T follicular helper cell (primary cell): ENCODE measurements around the gene ADAMTS7.
"Not testable (repeated sequence)": the region's sequence is repeated elsewhere in the genome, so short reads cannot be mapped to it uniquely, and the experiment has no call there.

ENCODE experiments used
- DNase-seq: peaks from one replicate; pipeline ENCODE4 v3.0.0-alpha.2; 2020; ENCODE audit warnings: low read depth

The ADAMTS7 gene

GRCh38 chr15:78753751-78754535, 57.3 kb downstream of the ADAMTS7 start:
- not testable (repeated sequence) for DNase-seq

GRCh38 chr15:78753359-78753659, 58.0 kb downstream of the ADAMTS7 start:
- DNase-seq: not testable (repeated sequence)

DNA sequence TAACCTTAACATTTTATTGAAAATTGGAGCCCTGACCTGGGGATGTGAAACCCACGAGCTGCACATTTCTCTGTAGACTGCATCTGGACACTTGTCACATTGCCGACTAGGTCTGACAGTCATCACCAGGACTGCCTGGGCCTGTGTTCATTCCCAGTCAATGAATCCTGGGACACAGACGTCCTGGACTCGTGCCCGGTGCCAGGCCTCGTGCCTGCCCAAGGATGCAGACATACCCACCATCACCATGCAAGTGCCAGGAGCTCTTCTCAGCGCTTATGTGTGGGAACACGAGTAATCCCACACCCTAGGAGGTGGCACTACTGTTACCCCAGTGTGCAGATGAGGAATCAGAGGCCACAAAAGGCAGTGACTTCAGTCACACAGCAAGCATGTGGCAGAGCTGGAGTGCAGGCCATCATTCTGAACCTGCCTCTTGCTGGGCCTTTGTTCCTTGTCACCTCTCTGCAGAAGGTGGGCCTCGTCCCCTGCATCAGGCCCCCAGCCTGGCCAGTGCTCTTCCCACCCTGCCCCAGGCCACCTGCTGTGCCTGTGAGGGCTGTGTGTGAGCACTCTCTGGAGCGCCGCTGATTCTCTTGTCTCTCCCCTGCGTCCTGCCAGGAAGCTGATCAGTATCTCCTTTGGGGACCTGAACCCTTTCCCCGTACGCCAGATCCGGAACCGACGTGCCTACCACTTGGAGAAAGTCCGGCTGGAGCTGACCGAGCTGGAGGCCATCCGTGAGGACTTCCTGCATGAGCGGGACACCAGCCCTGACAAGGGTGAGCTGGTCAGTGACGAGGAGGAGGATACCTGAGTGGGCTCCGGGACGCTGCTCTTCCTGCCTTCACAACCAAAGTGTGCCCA, 58.5 kb downstream of the ADAMTS7 start:
- no peak for DNase-seq

GRCh38 chr15:78751602-78751979, 59.7 kb downstream of the ADAMTS7 start:
- no peak for DNase-seq

DNA sequence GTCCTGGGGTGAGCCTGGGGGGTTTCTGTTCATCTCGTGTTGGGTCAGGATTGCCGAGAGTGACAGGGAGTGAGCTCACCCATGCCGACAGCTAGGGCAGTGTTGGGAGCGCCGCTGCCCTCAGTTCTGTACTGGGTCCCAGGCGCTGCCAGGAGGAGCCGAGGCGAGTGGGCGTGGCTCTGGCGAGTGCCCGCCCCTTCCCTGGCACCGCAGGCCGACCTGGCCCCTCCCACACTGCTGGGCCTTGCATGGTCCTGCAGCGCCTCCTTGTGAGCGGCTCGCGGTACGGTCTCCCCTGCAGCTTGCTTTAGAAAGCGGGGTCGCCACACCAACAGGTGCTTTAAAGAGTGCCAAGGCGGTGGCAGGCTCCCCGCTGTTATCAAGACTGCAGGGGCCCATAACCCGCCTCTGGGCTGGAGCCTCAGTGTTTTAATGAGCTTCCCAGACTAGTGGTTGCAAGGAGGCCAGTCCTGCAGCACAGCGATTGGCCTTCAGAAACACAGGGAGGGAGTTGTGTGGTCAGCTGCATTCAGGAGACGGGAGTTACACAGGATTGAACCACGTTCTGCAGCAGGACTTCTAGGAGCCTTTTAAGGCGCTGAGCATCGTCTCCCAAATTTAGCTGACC, 60.2 kb downstream of the ADAMTS7 start:
- peak; percentile 88 for DNase-seq

- no peak for DNase-seq
These were observed 60.7 kb downstream of the ADAMTS7 start for GRCh38 chr15:78750566-78750965.

DNA sequence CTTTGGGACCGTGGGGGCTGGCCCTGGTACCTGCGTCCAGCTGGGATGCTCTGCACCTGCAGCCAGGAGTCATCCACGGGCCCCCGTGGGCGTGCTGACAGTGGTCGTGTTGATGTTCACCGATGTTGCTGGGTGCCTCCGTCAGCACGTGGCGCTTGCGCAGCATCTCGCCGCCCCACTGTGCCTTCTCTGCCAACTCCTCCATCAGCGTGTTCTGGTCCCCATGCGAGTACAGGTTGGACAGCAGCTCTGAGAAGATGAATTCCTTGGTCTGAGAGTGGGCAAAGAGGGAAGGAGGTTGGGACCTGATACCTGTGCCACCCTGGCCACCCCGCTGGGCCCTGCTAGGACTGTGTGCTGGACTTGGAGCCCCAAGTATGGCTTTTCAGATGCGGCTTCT, 61.4 kb downstream of the ADAMTS7 start:
- no peak for DNase-seq

GRCh38 chr15:78747877-78748276, 63.4 kb downstream of the ADAMTS7 start:
- DNase-seq: not testable (repeated sequence)

DNA sequence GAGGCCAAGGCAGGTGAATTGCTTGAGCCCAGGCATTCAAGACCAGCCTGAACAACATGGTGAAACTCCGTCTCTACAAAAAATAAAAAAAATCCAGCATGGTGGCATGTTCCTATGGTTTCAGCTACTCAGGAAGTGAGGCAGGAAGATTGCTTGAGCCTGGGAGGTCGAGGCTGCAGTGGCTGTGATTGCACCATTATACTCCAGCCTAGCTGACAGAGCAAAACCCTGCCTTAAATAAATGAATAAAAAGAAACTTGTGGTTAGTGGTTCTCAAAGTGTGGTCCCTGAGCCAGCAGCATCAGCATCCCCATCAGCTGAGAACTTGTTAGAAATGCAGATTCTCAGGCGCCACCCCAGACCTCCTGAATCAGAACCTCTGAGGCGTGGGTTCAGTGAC, 69.6 kb downstream of the ADAMTS7 start:
- not testable (repeated sequence) for DNase-seq

- DNase-seq: no peak
These were observed 70.4 kb downstream of the ADAMTS7 start for GRCh38 chr15:78740904-78741274.

- DNase-seq: peak; percentile 25
These were observed 71.0 kb downstream of the ADAMTS7 start for GRCh38 chr15:78739996-78740903.

GRCh38 chr15:78739206-78739605, 72.1 kb downstream of the ADAMTS7 start:
- DNase-seq: no peak

- DNase-seq: not testable (repeated sequence)
These were observed 73.2 kb downstream of the ADAMTS7 start for GRCh38 chr15:78737931-78738558.

DNA sequence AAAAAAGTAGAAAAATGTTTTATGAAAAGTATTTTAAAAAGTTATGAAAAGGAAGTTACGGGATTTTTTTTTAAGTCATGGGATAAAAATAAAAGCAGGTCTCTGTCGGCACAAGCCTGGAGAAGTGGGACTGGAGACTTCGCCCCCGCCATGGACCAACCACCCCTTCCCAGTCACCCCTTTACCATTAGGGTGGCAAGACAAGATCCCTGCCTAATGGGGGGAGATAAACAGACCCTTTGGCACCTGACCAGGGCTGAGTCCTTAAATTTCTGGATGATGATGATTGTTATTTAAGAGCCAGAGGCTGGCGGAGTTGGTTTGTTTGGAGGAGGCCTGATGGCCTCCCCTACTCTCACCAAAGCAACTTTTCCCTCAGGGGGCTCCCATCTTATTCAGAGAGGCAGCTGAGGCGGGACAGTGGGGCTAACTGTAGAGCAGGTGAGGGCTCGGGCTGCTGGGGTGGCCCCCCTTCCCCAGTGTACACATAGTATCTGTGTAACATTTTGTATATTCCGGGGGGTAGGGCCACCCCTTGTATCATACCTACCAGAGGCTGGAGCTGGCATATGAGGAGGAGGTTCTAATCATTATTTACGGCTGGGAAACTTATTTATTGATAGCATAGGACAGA, 74.0 kb downstream of the ADAMTS7 start:
- DNase-seq: no peak

- not testable (repeated sequence) for DNase-seq
These were observed 75.0 kb downstream of the ADAMTS7 start for GRCh38 chr15:78736286-78736685.

GRCh38 chr15:78734451-78735064, 76.7 kb downstream of the ADAMTS7 start:
- DNase-seq: no peak

DNA sequence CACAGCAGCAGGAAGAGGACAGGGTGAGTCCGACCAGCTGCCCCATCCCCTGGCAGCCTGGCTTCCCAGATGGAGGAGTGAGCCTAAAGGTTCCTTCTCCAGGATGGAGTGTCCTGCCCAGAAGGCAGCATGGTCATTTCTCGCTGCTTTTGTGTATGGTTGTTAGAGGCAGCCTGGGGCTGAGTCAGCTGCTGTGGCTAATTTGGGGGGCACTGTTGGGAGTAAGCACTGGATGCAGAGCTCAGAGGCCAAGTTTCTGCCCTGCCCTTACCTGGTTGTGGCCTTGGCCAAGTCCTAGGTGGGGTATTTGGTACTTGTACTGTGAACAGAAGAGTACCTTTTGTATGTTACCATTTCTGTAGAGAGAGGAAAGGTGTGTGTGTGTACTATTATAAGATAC, 78.6 kb downstream of the ADAMTS7 start:
- DNase-seq: no peak

GRCh38 chr15:78730955-78731354, 80.3 kb downstream of the ADAMTS7 start:
- DNase-seq: no peak

GRCh38 chr15:78728427-78728826, 82.8 kb downstream of the ADAMTS7 start:
- DNase-seq: not testable (repeated sequence)

GRCh38 chr15:78727561-78727960, 83.7 kb downstream of the ADAMTS7 start:
- DNase-seq: no peak
